A549 (cell line): Measurements from ENCODE around the gene DYNC2H1. TPM values are rescaled to one million over a fixed set of nuclear protein-coding genes. Genes with fewer than 3 reads are reported as not detected.
A peak's percentile ranks its signal among the peaks of the same experiment; 100 is the strongest.

Source experiments
- ATAC-seq, 2 experiments: fragments of 200-7000 bp in 1 of 2; fragments of >200 bp in 1 of 2; cut with Nextera tagmentation in 1 of 2; cut with Tn5 transposase in 1 of 2; 3 replicates each; pipeline versions ENCODE4 v1.8.0 to v1.9.1; 2018 to 2020; ENCODE audit warnings: mild to moderate bottlenecking in 1 of 2, moderate library complexity in 1 of 2
- CTCF ChIA-PET: fragments of 300-600 bp; sonication (Branson Sonifier 250); formaldehyde crosslinking; extraction: SDS; loops from one replicate; lab custom pipeline; 2021; ENCODE audit warnings: antibody characterized with exemption, inconsistent platforms; lab: Yijun Ruan, JAX
- POLR2A ChIA-PET: fragments of 350-600 bp; formaldehyde crosslinking; extraction: SDS; loops from one replicate; lab custom pipeline; 2021; ENCODE audit warnings: antibody characterized with exemption, inconsistent platforms; lab: Yijun Ruan, JAX
- DNase-seq, 2 experiments: peaks; one replicate each; pipeline versions ENCODE4 v3.0.0 to v3.0.0-alpha.2; 2011 to 2016; ENCODE audit warnings: low read depth in 1 of 2, low spot score in 1 of 2
- FAIRE-seq: peaks from 2 replicates; lab custom pipeline; 2011; peaks lifted over from hg19 to GRCh38; lab: Jason Lieb, UNC
- H3K27ac ChIP-seq, 2 experiments: fragments of >200 bp; sonication (Bioruptor Twin); formaldehyde crosslinking; 3 replicates each; pipeline ENCODE4 v1.5.1; 2016 to 2017
- H3K4me1 ChIP-seq: fragments of >200 bp; sonication (Bioruptor Twin); formaldehyde crosslinking; 3 replicates; pipeline ENCODE4 v1.6.1; 2016
- H3K4me2 ChIP-seq: fragments of >200 bp; sonication (Bioruptor Twin); formaldehyde crosslinking; 3 replicates; pipeline ENCODE4 v1.6.1; 2016
- H3K4me3 ChIP-seq: fragments of >200 bp; sonication (Bioruptor Twin); formaldehyde crosslinking; 3 replicates; pipeline ENCODE4 v1.5.1; 2016
- H3K9me3 ChIP-seq: fragments of >200 bp; sonication (Bioruptor Twin); formaldehyde crosslinking; 3 replicates; pipeline ENCODE4 v1.6.1; 2016
- BHLHE40 ChIP-seq: IDR thresholded peaks from 2 replicates; pipeline ENCODE4 v1.6.1; 2012; ENCODE audit warnings: low read depth, low read length, inconsistent platforms
- CHD2 ChIP-seq: fragments of 150-350 bp; IDR thresholded peaks from 2 replicates; pipeline ENCODE4 v1.6.1; 2014; ENCODE audit warnings: low read length; ENCODE audit not compliant: partially characterized antibody
- CHD4 ChIP-seq: fragments of 200-600 bp; sonication (generic); IDR thresholded peaks from 2 replicates; pipeline ENCODE4 v1.6.1; 2016; ENCODE audit warnings: antibody characterized with exemption, mild to moderate bottlenecking, borderline replicate concordance
- CTCF ChIP-seq: fragments of >200 bp; sonication (Bioruptor Twin); formaldehyde crosslinking; IDR thresholded peaks from 3 replicates; pipeline ENCODE4 v1.5.1; 2016
- E2F6 ChIP-seq: IDR thresholded peaks from 2 replicates; pipeline ENCODE4 v1.6.1; 2012; ENCODE audit warnings: low read depth, borderline replicate concordance
- EHMT2 ChIP-seq: fragments of 200-600 bp; sonication (generic); IDR thresholded peaks from 2 replicates; pipeline ENCODE4 v1.6.1; 2016; ENCODE audit warnings: antibody characterized with exemption, low read depth, mild to moderate bottlenecking, moderate library complexity
- FOXS1 ChIP-seq: fragments of 250-450 bp; sonication (Bioruptor Pico); IDR thresholded peaks from 2 replicates; pipeline ENCODE4 v1.5.0; 2020; ENCODE audit warnings: mild to moderate bottlenecking, moderate library complexity
- GATA3 ChIP-seq: IDR thresholded peaks from 2 replicates; pipeline ENCODE4 v1.6.1; 2012; ENCODE audit warnings: borderline replicate concordance
- HEYL ChIP-seq: fragments of 250-450 bp; sonication (Bioruptor Pico); IDR thresholded peaks from 2 replicates; pipeline ENCODE4 v1.8.0; 2021; ENCODE audit warnings: mild to moderate bottlenecking, moderate library complexity
- HOXA7 ChIP-seq: fragments of 250-450 bp; sonication (Bioruptor Pico); IDR thresholded peaks from 2 replicates; pipeline ENCODE4 v1.5.0; 2020; ENCODE audit warnings: mild to moderate bottlenecking, moderate library complexity
- HOXB13 ChIP-seq: fragments of 250-450 bp; sonication (Bioruptor Pico); IDR thresholded peaks from 2 replicates; pipeline ENCODE4 v1.5.0; 2020; ENCODE audit warnings: low read depth, mild to moderate bottlenecking, moderate library complexity
- HOXB5 ChIP-seq: fragments of 250-450 bp; sonication (Bioruptor Pico); IDR thresholded peaks from 2 replicates; pipeline ENCODE4 v1.5.0; 2020; ENCODE audit warnings: mild to moderate bottlenecking, moderate library complexity
- JUNB ChIP-seq: fragments of >200 bp; sonication (Bioruptor Twin); formaldehyde crosslinking; IDR thresholded peaks from 2 replicates; pipeline ENCODE4 v1.6.1; 2016
- KDM5A ChIP-seq: fragments of 200-600 bp; sonication (generic); IDR thresholded peaks from 2 replicates; pipeline ENCODE4 v1.6.1; 2016; ENCODE audit warnings: antibody characterized with exemption, mild to moderate bottlenecking
- MAFK ChIP-seq: fragments of 450-650 bp; IDR thresholded peaks from 2 replicates; pipeline ENCODE4 v1.6.1; 2014; ENCODE audit not compliant: partially characterized antibody
- NFE2L2 ChIP-seq: fragments of 150-350 bp; conservative IDR thresholded peaks from 2 replicates; pipeline ENCODE4 v1.6.1; 2014; ENCODE audit warnings: low read length
- NR3C1 ChIP-seq: fragments of >200 bp; sonication (Bioruptor Twin); formaldehyde crosslinking; IDR thresholded peaks from 3 replicates; pipeline ENCODE4 v1.6.1; 2017
- POLR2A ChIP-seq: IDR thresholded peaks from 2 replicates; pipeline ENCODE4 v1.6.1; 2012; ENCODE audit warnings: mild to moderate bottlenecking, low read length
- RAD21 ChIP-seq, 2 experiments: fragments of >200 bp in 1 of 2; sonication (Bioruptor Twin) in 1 of 2; formaldehyde crosslinking in 1 of 2; IDR thresholded peaks in 1 of 2; conservative IDR thresholded peaks in 1 of 2; 2 replicates in 1 of 2; 3 replicates in 1 of 2; pipeline ENCODE4 v1.6.1; 2012 to 2018; ENCODE audit warnings: inconsistent platforms in 1 of 2
- RARB ChIP-seq: fragments of 250-450 bp; sonication (Bioruptor Pico); IDR thresholded peaks from 2 replicates; pipeline ENCODE4 v1.8.0; 2021; ENCODE audit warnings: mild to moderate bottlenecking, moderate library complexity
- RFX5 ChIP-seq: fragments of 450-650 bp; IDR thresholded peaks from 2 replicates; pipeline ENCODE4 v1.7.1; 2014; ENCODE audit warnings: antibody characterized with exemption, mild to moderate bottlenecking, moderate library complexity
- SMC3 ChIP-seq: fragments of >200 bp; sonication (Bioruptor Twin); formaldehyde crosslinking; IDR thresholded peaks from 3 replicates; pipeline ENCODE4 v1.6.1; 2018; ENCODE audit warnings: inconsistent platforms
- SREBF2 ChIP-seq: fragments of 450-650 bp; IDR thresholded peaks from 2 replicates; pipeline ENCODE4 v1.6.1; 2014; ENCODE audit warnings: mild to moderate bottlenecking, moderate library complexity
- ZC3H11A ChIP-seq: fragments of 450-650 bp; IDR thresholded peaks from 2 replicates; pipeline ENCODE4 v1.6.1; 2014; ENCODE audit warnings: antibody characterized with exemption, mild to moderate bottlenecking
- ZFP36 ChIP-seq: fragments of 450-650 bp; IDR thresholded peaks from 2 replicates; pipeline ENCODE4 v1.6.1; 2014; ENCODE audit warnings: borderline replicate concordance; ENCODE audit not compliant: partially characterized antibody
- ZNF302 ChIP-seq: fragments of 250-450 bp; sonication (Bioruptor Pico); IDR thresholded peaks from 2 replicates; pipeline ENCODE4 v1.9.0; 2021; ENCODE audit warnings: inconsistent platforms, mild to moderate bottlenecking, moderate library complexity
- ZSCAN20 ChIP-seq: fragments of 250-450 bp; sonication (Bioruptor Pico); IDR thresholded peaks from 2 replicates; pipeline ENCODE4 v1.8.0; 2022; ENCODE audit warnings: mild to moderate bottlenecking, moderate library complexity
- WGBS: methylation state at CpG from one replicate; pipeline ENCODE4 v1.1.6; 2017; ENCODE audit errors: missing lambda C conversion rate; 5-methylcytosine and 5-hydroxymethylcytosine counted together
- polyA plus RNA-seq, 4 experiments: library from polyadenylated mRNA; depleted of rRNA in 3 of 4; stranded (reverse); fragments of >200 nt; fragmentation: RNase III in 1 of 4; extraction: RNeasy Plus Mini Kit Qiagen cat#74134 plus additional on column Dnase treatment in 1 of 4; gene quantifications; 2 replicates in 3 of 4; 3 replicates in 1 of 4; pipeline ENCODE4 v1.2.3, GENCODE V29; 2011 to 2017

Gene DYNC2H1
- polyA plus RNA-seq, 2 of the 4 experiments (the other 2 are of a cell fraction): 4.9 to 14.8 TPM

GRCh38 chr11:103228807-103229206 lies 119.6 kb downstream of the DYNC2H1 start:
- 94% methylated on average over 2 of the region's 2 CpGs for WGBS
- no peak overlapping the region for H3K4me3 ChIP-seq
- peak overlapping the region in 1 of 2 experiments; percentile 45; a peak in 1 of 6 replicates for H3K27ac ChIP-seq
- POLR2A ChIA-PET: no interaction called here
- no peak for FAIRE-seq
- CTCF ChIA-PET: no interaction called here
- no peak for DNase-seq
- H3K9me3 ChIP-seq: no peaks in the 10 kb centered on the region
- ATAC-seq: no peak
- no peak overlapping the region for H3K4me2 ChIP-seq
- TF ChIP-seq BHLHE40 (no peak), JUNB (no peak)
- no peaks in the 10 kb centered on the region for H3K4me1 ChIP-seq

- Histone ChIP-seq H3K9me3 (no peaks in the 10 kb centered on the region), H3K27ac (no peak overlapping the region), H3K4me3 (no peak overlapping the region), H3K4me2 (no peak overlapping the region), H3K4me1 (no peaks in the 10 kb centered on the region)
- no peak for DNase-seq
- 77% methylated on average over 2 of the region's 2 CpGs for WGBS
- TF ChIP-seq EHMT2 (no peak), HEYL (CRISPR knock-in tag) (no peak), ZNF302 (CRISPR knock-in tag) (no peak), HOXB5 (CRISPR knock-in tag) (no peak), NFE2L2 (no peak), HOXA7 (CRISPR knock-in tag) (no peak), NR3C1 (no peak), ZC3H11A (no peak), SREBF2 (no peak), FOXS1 (CRISPR knock-in tag) (no peak), ZFP36 (no peak), RAD21 (conservative IDR thresholded peaks at IDR 0.05 in 1 of 2, IDR thresholded peaks at IDR 0.05 in 1 of 2) (no peak), GATA3 (no peak), CHD4 (no peak), HOXB13 (no peak)
- CTCF ChIA-PET: no interaction called here
- FAIRE-seq: no peak
- POLR2A ChIA-PET: no interaction called here
- ATAC-seq: no peak
These were observed 125.7 kb downstream of the DYNC2H1 start for GRCh38 chr11:103234974-103235373.

- TF ChIP-seq RAD21 (conservative IDR thresholded peaks at IDR 0.05 in 1 of 2, IDR thresholded peaks at IDR 0.05 in 1 of 2): no peak
- no peak for TF ChIP-seq RARB
- no peak for TF ChIP-seq RFX5
- TF ChIP-seq GATA3: no peak
- TF ChIP-seq POLR2A: no peak
- TF ChIP-seq MAFK: no peak
- TF ChIP-seq, all 56 proteins: peak for 0
- ChIA-PET POLR2A (no interaction called here), CTCF (no interaction called here)
- Histone ChIP-seq H3K4me3 (no peak overlapping the region), H3K4me1 (no peaks in the 10 kb centered on the region), H3K9me3 (no peaks in the 10 kb centered on the region), H3K4me2 (no peak overlapping the region), H3K27ac (no peak overlapping the region)
- no peak for FAIRE-seq
- no peak for ATAC-seq
- 83% methylated on average over 6 of the region's 6 CpGs for WGBS
- DNase-seq: no peak
These were observed 132.3 kb downstream of the DYNC2H1 start for GRCh38 chr11:103241574-103241973.

- ChIA-PET CTCF (no interaction called here), POLR2A (no interaction called here)
- ATAC-seq: no peak
- TF ChIP-seq MAFK (peak; percentile 40), FOXS1 (CRISPR knock-in tag) (no peak)
- H3K4me3 ChIP-seq: no peak overlapping the region
- no peak for FAIRE-seq
- H3K9me3 ChIP-seq: no peaks in the 10 kb centered on the region
- no peak overlapping the region for H3K27ac ChIP-seq
- no peak overlapping the region for H3K4me2 ChIP-seq
- DNase-seq: no peak
- H3K4me1 ChIP-seq: 0 out of 3 replicates have a peak, but pooled peaks cover 3% of the 10 kb centered on the region
These were observed 144.9 kb downstream of the DYNC2H1 start for GRCh38 chr11:103254123-103254522.

- H3K4me1 ChIP-seq: 0 out of 3 replicates have a peak, but pooled peaks cover 3% of the 10 kb centered on the region
- CTCF ChIA-PET: interaction anchor here (0.9 to 1.4 kb wide), 3 partner anchors 12 to 438 kb away, joined by 3 to 4 read pairs (median 4); no protein-coding TSS in a partner anchor
- no peak overlapping the region for H3K4me2 ChIP-seq
- no peak overlapping the region for H3K4me3 ChIP-seq
- no peak for FAIRE-seq
- DNase-seq: peak; percentile 6 to 44
- POLR2A ChIA-PET: no interaction called here
- H3K9me3 ChIP-seq: no peaks in the 10 kb centered on the region
- 59% methylated on average over 4 of the region's 4 CpGs for WGBS
- no peak overlapping the region for H3K27ac ChIP-seq
- peak; percentile 81 to 87; a peak in 5 of 6 replicates for ATAC-seq
- no peak for TF ChIP-seq E2F6
- TF ChIP-seq FOXS1 (CRISPR knock-in tag): no peak
- TF ChIP-seq CHD2: no peak
- TF ChIP-seq CTCF: peak; percentile 49
- TF ChIP-seq SMC3: peak; percentile 41
- no peak for TF ChIP-seq CHD4
- TF ChIP-seq RAD21 (conservative IDR thresholded peaks at IDR 0.05 in 1 of 2, IDR thresholded peaks at IDR 0.05 in 1 of 2): peak; percentile 58 to 65
- TF ChIP-seq KDM5A: no peak
- TF ChIP-seq ZNF302 (CRISPR knock-in tag): no peak
- no peak for TF ChIP-seq ZFP36
- TF ChIP-seq ZSCAN20 (CRISPR knock-in tag): no peak
These were observed 148.1 kb downstream of the DYNC2H1 start for GRCh38 chr11:103257360-103257759.
